K562 (cell line): ENCODE measurements around the gene FUT6. TPM values are rescaled to one million over a fixed set of nuclear protein-coding genes. Genes with fewer than 3 reads are reported as not detected.

Source experiments
- ATF6 ChIP-seq: sonication (generic); formaldehyde crosslinking; IDR thresholded peaks from 2 replicates; pipeline ENCODE4 v1.4.0; 2020; ENCODE audit warnings: mild to moderate bottlenecking, missing genetic modification reagents
- CHD4 ChIP-seq: fragments of 200-600 bp; sonication (generic); IDR thresholded peaks from 3 replicates; pipeline ENCODE4 v1.6.1; 2012; ENCODE audit warnings: low read depth, mild to moderate bottlenecking, mixed read lengths, low read length, inconsistent platforms; ENCODE audit not compliant: insufficient read depth, insufficient replicate concordance, poor library complexity, severe bottlenecking
- CREB3L1 ChIP-seq: fragments of 450-650 bp; IDR thresholded peaks from 2 replicates; pipeline ENCODE4 v1.6.1; 2014; ENCODE audit warnings: low read depth, mild to moderate bottlenecking, moderate library complexity, borderline replicate concordance
- CTBP1 ChIP-seq: fragments of 450-650 bp; IDR thresholded peaks from 2 replicates; pipeline ENCODE4 v1.6.1; 2016; ENCODE audit warnings: borderline replicate concordance
- E2F6 ChIP-seq, 2 experiments: IDR thresholded peaks; 2 replicates each; pipeline ENCODE4 v1.6.1; 2011; ENCODE audit warnings: borderline replicate concordance in 1 of 2, control low read depth in 1 of 2, low read depth in 1 of 2, low read length in 1 of 2, mild to moderate bottlenecking in 1 of 2, mixed read lengths in 1 of 2, moderate library complexity in 1 of 2; ENCODE audit not compliant: insufficient read depth in 1 of 2, insufficient read length in 1 of 2, poor library complexity in 1 of 2, severe bottlenecking in 1 of 2; ENCODE audit errors: extremely low read depth in 1 of 2
- GABPB1 ChIP-seq: sonication (generic); formaldehyde crosslinking; IDR thresholded peaks from 2 replicates; pipeline ENCODE4 v1.8.0; 2022; ENCODE audit warnings: mild to moderate bottlenecking, missing genetic modification reagents
- GTF2A2 ChIP-seq: IDR thresholded peaks from 2 replicates; pipeline ENCODE4 v1.6.1; 2016; ENCODE audit warnings: mild to moderate bottlenecking, missing genetic modification characterization, missing compliant biosample characterization
- HIVEP1 ChIP-seq: fragments of 250-450 bp; sonication (Bioruptor Pico); IDR thresholded peaks from 2 replicates; pipeline ENCODE4 v1.4.0; 2020; ENCODE audit warnings: mild to moderate bottlenecking
- NFE2L1 ChIP-seq: fragments of 450-650 bp; IDR thresholded peaks from 2 replicates; pipeline ENCODE4 v1.6.1; 2016; ENCODE audit warnings: missing genetic modification characterization, low read depth, mild to moderate bottlenecking, missing compliant biosample characterization, moderate library complexity, borderline replicate concordance
- NFXL1 ChIP-seq: fragments of 450-650 bp; formaldehyde crosslinking; IDR thresholded peaks from 2 replicates; pipeline ENCODE4 v1.4.0; 2021; ENCODE audit warnings: mild to moderate bottlenecking
- SIN3A ChIP-seq, 2 experiments: fragments of 150-350 bp in 1 of 2; IDR thresholded peaks; 2 replicates each; pipeline ENCODE4 v1.6.1; 2011 to 2016; ENCODE audit warnings: borderline replicate concordance in 2 of 2, low read depth in 2 of 2, low read length in 2 of 2, mild to moderate bottlenecking in 2 of 2, moderate library complexity in 2 of 2; ENCODE audit not compliant: control insufficient read depth in 1 of 2
- SMC3 ChIP-seq: conservative IDR thresholded peaks from 2 replicates; pipeline ENCODE4 v1.6.1; 2011; ENCODE audit warnings: low read depth, low read length, improper control_type of control experiment; ENCODE audit not compliant: insufficient read depth
- TGIF2 ChIP-seq: sonication (generic); formaldehyde crosslinking; IDR thresholded peaks from 2 replicates; pipeline ENCODE4 v1.8.1; 2022; ENCODE audit warnings: mild to moderate bottlenecking, missing genetic modification reagents, moderate library complexity
- THRAP3 ChIP-seq: fragments of 450-650 bp; IDR thresholded peaks from 2 replicates; pipeline ENCODE4 v1.6.1; 2016; ENCODE audit warnings: mild to moderate bottlenecking, inconsistent platforms, borderline replicate concordance
- ZBED1 ChIP-seq: IDR thresholded peaks from 2 replicates; pipeline ENCODE4 v1.6.1; 2014
- ZBTB33 ChIP-seq: sonication (generic); formaldehyde crosslinking; IDR thresholded peaks from 2 replicates; pipeline ENCODE4 v1.8.1; 2023; ENCODE audit warnings: mild to moderate bottlenecking, missing genetic modification reagents
- ZNF766 ChIP-seq: fragments of 200-800 bp; sonication (Bioruptor generic); conservative IDR thresholded peaks from 2 replicates; pipeline ENCODE4 v1.6.1; 2016; ENCODE audit warnings: missing genetic modification characterization, missing compliant biosample characterization
- ZNF830 ChIP-seq: fragments of 250-450 bp; sonication (Bioruptor Pico); IDR thresholded peaks from 2 replicates; pipeline ENCODE4 v1.5.0; 2021; ENCODE audit warnings: mild to moderate bottlenecking
- polyA plus RNA-seq, 8 experiments: library from polyadenylated mRNA; depleted of rRNA in 4 of 8; stranded (reverse) in 5 of 8; unstranded in 3 of 8; fragments of >200 nt; fragmentation: Nextera tagmentation in 2 of 8; fragmentation: Illumina TruSeq in 1 of 8; extraction: Ambion mirVana in 2 of 8; extraction: Trizol in 1 of 8; gene quantifications; 2 replicates each; pipeline versions ENCODE4 v1.2.1 to v1.2.3, GENCODE V29; 2011 to 2014; ENCODE audit warnings: inconsistent platforms in 1 of 8, missing spikeins in 1 of 8
- total RNA-seq, 7 experiments: library from RNA; depleted of rRNA in 6 of 7; stranded (reverse); fragments of >200 nt in 6 of 7; fragmentation: Illumina TruSeq in 2 of 7; extraction: Trizol in 2 of 7; gene quantifications; 2 replicates each; pipeline versions ENCODE4 v1.2.1 to v1.2.3, GENCODE V29; 2011 to 2021; ENCODE audit warnings: low replicate concordance in 1 of 7

Gene FUT6
- total and polyA plus RNA-seq, 9 of the 15 experiments (the other 6 are each of a cell fraction or from before 2014, with no cell fraction given): 0.04 TPM; not detected in 8

- TF ChIP-seq SIN3A (IDR thresholded peaks at IDR 0.05; ENCODE audit: borderline replicate concordance in 2 of 2, control insufficient read depth in 1 of 2, low read depth in 2 of 2, low read length in 2 of 2) (no peak), ZNF830 (CRISPR knock-in tag) (no peak), CHD4 (peak; percentile 23), ZNF766 (CRISPR knock-in tag) (no peak), ZBED1 (no peak), NFE2L1 (tag) (no peak), GABPB1 (CRISPR knock-in tag) (peak; percentile 3), E2F6 (IDR thresholded peaks at IDR 0.05; ENCODE audit: borderline replicate concordance in 1 of 2, extremely low read depth in 1 of 2, insufficient read depth in 1 of 2, insufficient read length in 1 of 2, low read depth in 1 of 2, low read length in 1 of 2, poor library complexity in 1 of 2, severe bottlenecking in 1 of 2) (peak in 1 of 2 experiments; percentile 83), ZBTB33 (no peak), NFXL1 (CRISPR knock-in tag) (no peak), HIVEP1 (CRISPR knock-in tag) (no peak), SMC3 (no peak), THRAP3 (no peak), ATF6 (CRISPR knock-in tag) (no peak), CTBP1 (no peak), CREB3L1 (no peak), TGIF2 (CRISPR knock-in tag) (no peak), GTF2A2 (tag) (no peak)
These were observed 34.7 kb downstream of the FUT6 start, which contains the start of gene NRTN (continued) for GRCh38 chr19:5804516-5805461.
